Stimulated activated CD4-positive, alpha-beta T cell treated with anti-CD3 and anti-CD28 coated beads, Interleukin-4, amount 100 ng/mL, for 4 hours (primary cell): ENCODE results near the gene ADARB2.
"Not testable (repeated sequence)": the region's sequence is repeated elsewhere in the genome, so short reads cannot be mapped to it uniquely, and the experiment has no call there.

Source experiments
- DNase-seq, 2 experiments: peaks; one replicate each; pipeline ENCODE4 v3.0.0-alpha.2; 2020

Gene ADARB2

GRCh38 chr10:1538531-1539061, 198.7 kb downstream of the ADARB2 start:
- no peak for DNase-seq

- no peak for DNase-seq
Observed at GRCh38 chr10:1538121-1538520, 199.2 kb downstream of the ADARB2 start.

GRCh38 chr10:1537449-1537848, 199.9 kb downstream of the ADARB2 start:
- DNase-seq = not testable (repeated sequence)

GRCh38 chr10:1536341-1536740, 201.0 kb downstream of the ADARB2 start:
- DNase-seq = no peak

- DNase-seq = no peak
Observed at GRCh38 chr10:1535301-1535965, 201.9 kb downstream of the ADARB2 start.

GRCh38 chr10:1534820-1535219, 202.5 kb downstream of the ADARB2 start:
- no peak for DNase-seq

GRCh38 chr10:1532636-1533035, 204.7 kb downstream of the ADARB2 start:
- no peak for DNase-seq

- DNase-seq = no peak
Observed at GRCh38 chr10:1531883-1532597, 205.3 kb downstream of the ADARB2 start.

- DNase-seq = no peak
Observed at GRCh38 chr10:1530871-1531517, 206.3 kb downstream of the ADARB2 start.

GRCh38 chr10:1529806-1530413, 207.4 kb downstream of the ADARB2 start:
- DNase-seq = no peak

- DNase-seq = no peak
Observed at GRCh38 chr10:1527951-1528350, 209.4 kb downstream of the ADARB2 start.

GRCh38 chr10:1526436-1527055, 210.8 kb downstream of the ADARB2 start:
- no peak for DNase-seq

GRCh38 chr10:1525354-1526162, 211.8 kb downstream of the ADARB2 start:
- DNase-seq = no peak

- no peak for DNase-seq
Observed at GRCh38 chr10:1524540-1524939, 212.8 kb downstream of the ADARB2 start.

- DNase-seq = no peak
Observed at GRCh38 chr10:1523221-1523620, 214.1 kb downstream of the ADARB2 start.

- DNase-seq = no peak
Observed at GRCh38 chr10:1522237-1522636, 215.1 kb downstream of the ADARB2 start.

- no peak for DNase-seq
Observed at GRCh38 chr10:1521741-1522140, 215.6 kb downstream of the ADARB2 start.

- DNase-seq = no peak
Observed at GRCh38 chr10:1520909-1521565, 216.3 kb downstream of the ADARB2 start.

- no peak for DNase-seq
Observed at GRCh38 chr10:1519391-1519790, 217.9 kb downstream of the ADARB2 start.

- DNase-seq = no peak
Observed at GRCh38 chr10:1517684-1518083, 219.6 kb downstream of the ADARB2 start.

- no peak for DNase-seq
Observed at GRCh38 chr10:1516492-1517165, 220.7 kb downstream of the ADARB2 start.
